Endothelial cell (in vitro differentiated cells): ENCODE results near the gene GMDS. TPM values are rescaled to one million over a fixed set of nuclear protein-coding genes. Genes with fewer than 3 reads are reported as not detected.

Source experiments
- DNase-seq: peaks from one replicate; pipeline ENCODE4 v3.0.0; 2021; ENCODE audit warnings: low spot score
- H3K27ac Mint-ChIP-seq: one replicate; pipeline ENCODE4 v1.8.0; 2021; ENCODE audit warnings: mixed read lengths, inconsistent platforms; ENCODE audit not compliant: unreplicated experiment
- H3K27me3 Mint-ChIP-seq: one replicate; pipeline ENCODE4 v1.8.0; 2021; ENCODE audit warnings: mild to moderate bottlenecking, moderate library complexity, mixed read lengths, inconsistent platforms; ENCODE audit not compliant: unreplicated experiment
- H3K36me3 Mint-ChIP-seq: one replicate; pipeline ENCODE4 v1.8.0; 2021; ENCODE audit warnings: mild to moderate bottlenecking, low read depth, mixed read lengths, inconsistent platforms; ENCODE audit not compliant: unreplicated experiment
- H3K4me1 Mint-ChIP-seq: one replicate; pipeline ENCODE4 v1.8.0; 2021; ENCODE audit warnings: mild to moderate bottlenecking, mixed read lengths, inconsistent platforms; ENCODE audit not compliant: unreplicated experiment
- H3K4me3 Mint-ChIP-seq: one replicate; pipeline ENCODE4 v1.8.0; 2021; ENCODE audit warnings: mild to moderate bottlenecking, mixed read lengths, inconsistent platforms; ENCODE audit not compliant: unreplicated experiment
- H3K9me3 Mint-ChIP-seq: one replicate; pipeline ENCODE4 v1.8.0; 2021; ENCODE audit warnings: mixed read lengths, inconsistent platforms; ENCODE audit not compliant: unreplicated experiment
- CTCF ChIP-seq: fragments of 200-600 bp; sonication (generic); IDR thresholded peaks from one replicate; pipeline ENCODE4 v1.5.0; 2021; ENCODE audit warnings: antibody characterized with exemption; ENCODE audit not compliant: unreplicated experiment
- total RNA-seq: library from RNA; stranded (reverse); fragmentation: NEBNext Ultra II Directional; extraction: Animal tissue kit (Norgen Biotek cat#: 25700); gene quantifications from one replicate; pipeline ENCODE4 v1.2.1, GENCODE V29; 2021; ENCODE audit not compliant: unreplicated experiment

GMDS gene
- total RNA-seq, 1 donor from 2014 or later = 36.0 TPM

GRCh38 chr6:1767481-1768246 lies 477.7 kb downstream of the GMDS start:
- Mint-ChIP-seq H3K27me3 (no peaks in the 10 kb centered on the region), H3K4me1 (peaks cover 17% of the 10 kb centered on the region), H3K27ac (peak overlapping the region; percentile 6), H3K4me3 (no peak overlapping the region), H3K9me3 (no peaks in the 10 kb centered on the region), H3K36me3 (no peaks in the 10 kb centered on the region)
- no peak for TF ChIP-seq CTCF
- no peak for DNase-seq

DNA sequence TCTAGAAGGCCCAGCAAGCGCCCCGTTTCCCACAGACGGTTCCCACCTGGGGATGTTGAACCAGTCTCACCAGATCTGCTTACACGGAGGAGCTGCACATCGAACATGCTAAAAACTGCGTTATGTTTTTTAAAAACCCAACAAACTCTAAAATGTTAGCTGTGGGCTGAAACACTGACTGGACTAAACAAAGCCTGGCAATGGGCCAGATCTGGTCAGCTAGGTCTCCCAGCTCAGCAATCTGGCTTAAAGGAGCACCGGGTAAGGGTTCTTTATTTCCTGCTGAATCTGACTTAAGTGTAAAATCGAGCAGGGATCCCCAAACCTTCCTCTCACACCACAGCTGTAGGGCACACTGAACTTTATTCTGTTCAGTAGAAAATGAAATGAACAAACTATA lies 478.8 kb downstream of the GMDS start:
- H3K27me3 Mint-ChIP-seq = no peaks in the 10 kb centered on the region
- H3K27ac Mint-ChIP-seq = no peak overlapping the region
- H3K36me3 Mint-ChIP-seq = no peaks in the 10 kb centered on the region
- H3K4me1 Mint-ChIP-seq = peaks cover 17% of the 10 kb centered on the region
- DNase-seq = no peak
- TF ChIP-seq CTCF = no peak
- no peak overlapping the region for H3K4me3 Mint-ChIP-seq
- H3K9me3 Mint-ChIP-seq = no peaks in the 10 kb centered on the region

DNA sequence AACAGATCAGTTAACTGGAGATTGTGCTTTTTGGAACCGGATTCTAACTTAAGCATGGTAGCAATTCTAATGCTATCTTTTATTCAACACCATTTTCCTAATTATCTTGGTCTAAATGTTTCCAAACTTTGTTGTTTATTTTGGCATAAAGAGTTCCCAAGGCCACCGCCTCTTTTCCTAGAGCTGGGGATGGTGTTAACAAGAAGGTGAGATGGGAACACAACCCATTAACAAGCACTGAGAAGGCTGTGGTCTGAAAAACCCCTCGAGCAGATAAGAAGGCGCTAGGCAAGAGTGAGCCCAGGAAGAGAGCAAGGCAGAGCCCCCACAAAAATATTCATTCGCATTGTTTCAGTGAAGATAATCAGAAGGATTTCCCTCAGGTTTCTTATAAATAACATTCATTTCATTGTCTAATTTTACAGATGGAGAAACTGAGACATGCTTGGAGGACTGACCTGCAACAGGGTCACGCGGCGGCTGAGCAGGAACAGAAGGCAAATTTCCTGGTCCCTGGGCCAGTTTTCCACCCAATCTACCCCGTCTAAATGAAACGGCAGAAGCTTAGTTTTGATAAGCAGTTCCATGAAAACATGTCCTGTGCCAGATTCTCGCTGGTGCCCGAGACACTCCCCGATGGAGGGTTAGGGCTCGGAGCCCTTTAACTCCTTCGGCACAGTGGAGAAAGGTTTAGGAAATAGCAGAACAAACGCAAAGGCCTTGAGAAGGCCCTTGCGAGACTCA lies 480.1 kb downstream of the GMDS start:
- no peak for TF ChIP-seq CTCF
- H3K4me3 Mint-ChIP-seq = no peak overlapping the region
- H3K4me1 Mint-ChIP-seq = peaks cover 21% of the 10 kb centered on the region
- DNase-seq = no peak
- peak overlapping the region; percentile 4 for H3K27ac Mint-ChIP-seq
- no peaks in the 10 kb centered on the region for H3K9me3 Mint-ChIP-seq
- H3K27me3 Mint-ChIP-seq = no peaks in the 10 kb centered on the region
- no peaks in the 10 kb centered on the region for H3K36me3 Mint-ChIP-seq

DNA sequence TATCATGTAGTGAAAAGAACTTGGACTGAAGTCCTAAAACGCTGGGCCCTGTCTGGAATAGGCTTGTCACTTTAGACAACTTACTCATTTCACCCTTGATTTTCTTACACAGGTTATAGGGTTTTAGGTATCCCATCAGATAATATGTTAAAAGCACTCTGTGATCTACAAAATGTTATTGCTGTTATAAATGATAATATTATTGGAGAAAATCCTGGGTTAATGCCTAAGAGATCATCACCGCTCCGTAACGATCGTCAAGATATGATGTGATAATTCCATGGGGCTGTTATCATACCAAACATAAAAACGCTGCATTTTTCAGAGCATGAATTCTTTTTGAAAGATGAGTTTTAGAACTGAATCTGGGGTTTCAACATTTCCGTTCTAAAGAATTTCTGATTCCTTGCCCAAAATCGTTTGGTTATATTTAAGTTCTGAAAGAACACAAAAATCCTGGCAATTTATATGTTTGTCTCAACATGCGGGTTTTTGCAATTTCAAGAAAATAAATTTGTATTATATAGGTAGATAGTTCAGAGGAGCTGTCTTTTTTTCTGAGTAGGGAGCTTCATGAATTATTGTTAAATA lies 480.9 kb downstream of the GMDS start:
- Mint-ChIP-seq H3K27me3 (no peaks in the 10 kb centered on the region), H3K4me3 (no peak overlapping the region), H3K36me3 (no peaks in the 10 kb centered on the region), H3K4me1 (peaks cover 21% of the 10 kb centered on the region), H3K9me3 (no peaks in the 10 kb centered on the region), H3K27ac (no peak overlapping the region)
- no peak for TF ChIP-seq CTCF
- DNase-seq = no peak
